Stimulated activated naive CD8-positive, alpha-beta T cell treated with anti-CD3 and anti-CD28 coated beads, Interleukin-15, amount 100 ng/mL, for 72 hours (primary cell): Measurements from ENCODE around the gene SOX6.
"Not testable (repeated sequence)": the region's sequence is repeated elsewhere in the genome, so short reads cannot be mapped to it uniquely, and the experiment has no call there.

Source experiments
- ATAC-seq: fragments of 150-1000 bp; cut with Tn5 transposase; 2 replicates; pipeline ENCODE4 v1.10.0; 2021; ENCODE audit warnings: mild to moderate bottlenecking, moderate library complexity
- DNase-seq, 2 donors: peaks; one replicate each; pipeline ENCODE4 v3.0.0; 2021 to 2022
- H3K27ac Mint-ChIP-seq, 2 donors: one replicate each; pipeline ENCODE4 v1.8.0; 2022; ENCODE audit warnings: mild to moderate bottlenecking in 2 of 2, mixed read lengths in 2 of 2, moderate library complexity in 2 of 2
- H3K27me3 Mint-ChIP-seq: one replicate; pipeline ENCODE4 v1.8.0; 2022; ENCODE audit warnings: mixed read lengths
- H3K4me1 Mint-ChIP-seq: one replicate; pipeline ENCODE4 v1.8.0; 2022; ENCODE audit warnings: mild to moderate bottlenecking, mixed read lengths
- H3K4me3 Mint-ChIP-seq, 2 donors: one replicate each; pipeline ENCODE4 v1.8.0; 2022; ENCODE audit warnings: mild to moderate bottlenecking in 2 of 2, mixed read lengths in 2 of 2, moderate library complexity in 1 of 2
- H3K9me3 Mint-ChIP-seq, 2 donors: one replicate each; pipeline ENCODE4 v1.8.0; 2022; ENCODE audit warnings: mixed read lengths in 2 of 2

Gene SOX6

GRCh38 chr11:16378906-16379305, 22.6 kb upstream of the SOX6 start:
- H3K9me3 Mint-ChIP-seq, result peaks cover 0 to 3% of the 10 kb centered on the region in 2 donors
- ATAC-seq (no peak), DNase-seq (no peak)
- H3K27me3 Mint-ChIP-seq, result no peaks in the 10 kb centered on the region
- H3K27ac Mint-ChIP-seq, result no peak overlapping the region
- no peak overlapping the region for H3K4me3 Mint-ChIP-seq
- H3K4me1 Mint-ChIP-seq, result no peaks in the 10 kb centered on the region

- no peaks in the 10 kb centered on the region for H3K27me3 Mint-ChIP-seq
- ATAC-seq (no peak), DNase-seq (no peak)
- no peak overlapping the region for H3K4me3 Mint-ChIP-seq
- H3K27ac Mint-ChIP-seq, result no peak overlapping the region
- no peaks in the 10 kb centered on the region for H3K4me1 Mint-ChIP-seq
- H3K9me3 Mint-ChIP-seq, result peaks cover 0 to 8% of the 10 kb centered on the region in 2 donors
These were observed 21.4 kb upstream of the SOX6 start for GRCh38 chr11:16377746-16378145.

- not testable (repeated sequence) for H3K4me1 Mint-ChIP-seq
These were observed 19.3 kb upstream of the SOX6 start for GRCh38 chr11:16375664-16376063.

GRCh38 chr11:16373768-16374167, 17.4 kb upstream of the SOX6 start:
- no peaks in the 10 kb centered on the region for H3K27me3 Mint-ChIP-seq
- no peak overlapping the region for H3K4me3 Mint-ChIP-seq
- H3K27ac Mint-ChIP-seq, result no peak overlapping the region
- DNase-seq (no peak), ATAC-seq (no peak)
- peaks cover 15 to 16% of the 10 kb centered on the region in 2 donors for H3K9me3 Mint-ChIP-seq
- no peaks in the 10 kb centered on the region for H3K4me1 Mint-ChIP-seq

More at GRCh38 chr11:16375664-16376063, 19.3 kb upstream of the SOX6 start:
- not testable (repeated sequence) for H3K27ac Mint-ChIP-seq, H3K27me3 Mint-ChIP-seq, ATAC-seq, DNase-seq, H3K4me3 Mint-ChIP-seq
- H3K9me3 Mint-ChIP-seq, result peaks cover 7 to 14% of the 10 kb centered on the region in 2 donors

GRCh38 chr11:16372355-16372754, 16.0 kb upstream of the SOX6 start:
- H3K27me3 Mint-ChIP-seq, result no peaks in the 10 kb centered on the region
- DNase-seq (no peak), ATAC-seq (no peak)
- H3K9me3 Mint-ChIP-seq, result peaks cover 15 to 16% of the 10 kb centered on the region in 2 donors
- no peaks in the 10 kb centered on the region for H3K4me1 Mint-ChIP-seq
- H3K27ac Mint-ChIP-seq, result no peak overlapping the region
- H3K4me3 Mint-ChIP-seq, result no peak overlapping the region

GRCh38 chr11:16367252-16367651, 10.9 kb upstream of the SOX6 start:
- DNase-seq, result no peak
- H3K27ac Mint-ChIP-seq, result no peak overlapping the region
- no peak overlapping the region for H3K4me3 Mint-ChIP-seq
- H3K27me3 Mint-ChIP-seq, result no peaks in the 10 kb centered on the region
- H3K9me3 Mint-ChIP-seq, result peaks cover 9 to 15% of the 10 kb centered on the region in 2 donors
- ATAC-seq, result no peak
- no peaks in the 10 kb centered on the region for H3K4me1 Mint-ChIP-seq

- Mint-ChIP-seq H3K27me3 (no peaks in the 10 kb centered on the region), H3K9me3 (peaks cover 3 to 9% of the 10 kb centered on the region in 2 donors), H3K4me1 (no peaks in the 10 kb centered on the region), H3K27ac (no peak overlapping the region), H3K4me3 (no peak overlapping the region)
- ATAC-seq, result no peak
- DNase-seq, result no peak
These were observed 9.4 kb upstream of the SOX6 start for GRCh38 chr11:16365581-16366228.

- Mint-ChIP-seq H3K27ac (no peak overlapping the region), H3K9me3 (no peaks in the 10 kb centered on the region), H3K4me3 (no peak overlapping the region), H3K4me1 (no peaks in the 10 kb centered on the region), H3K27me3 (no peaks in the 10 kb centered on the region)
- no peak for ATAC-seq
- no peak for DNase-seq
These were observed 7.9 kb upstream of the SOX6 start for GRCh38 chr11:16364254-16364653.

- ATAC-seq (no peak), DNase-seq (no peak)
- no peaks in the 10 kb centered on the region for H3K4me1 Mint-ChIP-seq
- no peaks in the 10 kb centered on the region for H3K27me3 Mint-ChIP-seq
- no peak overlapping the region for H3K4me3 Mint-ChIP-seq
- H3K27ac Mint-ChIP-seq, result no peak overlapping the region
- H3K9me3 Mint-ChIP-seq, result no peaks in the 10 kb centered on the region
These were observed 7.4 kb upstream of the SOX6 start for GRCh38 chr11:16363706-16364105.

GRCh38 chr11:16361108-16361865, 4.9 kb upstream of the SOX6 start:
- Mint-ChIP-seq H3K27me3 (no peaks in the 10 kb centered on the region), H3K4me1 (no peaks in the 10 kb centered on the region), H3K9me3 (no peaks in the 10 kb centered on the region), H3K4me3 (no peak overlapping the region), H3K27ac (no peak overlapping the region)
- ATAC-seq (no peak), DNase-seq (no peak)

- ATAC-seq, result no peak
- no peak for DNase-seq
- Mint-ChIP-seq H3K4me1 (no peaks in the 10 kb centered on the region), H3K27me3 (no peaks in the 10 kb centered on the region), H3K9me3 (no peaks in the 10 kb centered on the region), H3K4me3 (no peak overlapping the region), H3K27ac (no peak overlapping the region)
These were observed 3.0 kb upstream of the SOX6 start for GRCh38 chr11:16359369-16359768.

GRCh38 chr11:16358726-16359125, 2.4 kb upstream of the SOX6 start:
- no peak for ATAC-seq
- no peak overlapping the region for H3K27ac Mint-ChIP-seq

GRCh38 chr11:16357775-16358174, 1.4 kb upstream of the SOX6 start:
- Mint-ChIP-seq H3K4me3 (no peak overlapping the region), H3K9me3 (no peaks in the 10 kb centered on the region), H3K27ac (no peak overlapping the region), H3K27me3 (no peaks in the 10 kb centered on the region), H3K4me1 (no peaks in the 10 kb centered on the region)
- DNase-seq (no peak), ATAC-seq (no peak)

More at GRCh38 chr11:16358726-16359125, 2.4 kb upstream of the SOX6 start:
- Mint-ChIP-seq H3K4me3 (no peak overlapping the region), H3K27me3 (no peaks in the 10 kb centered on the region), H3K4me1 (no peaks in the 10 kb centered on the region), H3K9me3 (no peaks in the 10 kb centered on the region)
- no peak for DNase-seq

- no peak overlapping the region for H3K4me3 Mint-ChIP-seq
- no peaks in the 10 kb centered on the region for H3K9me3 Mint-ChIP-seq
- H3K27me3 Mint-ChIP-seq, result no peaks in the 10 kb centered on the region
- DNase-seq, result no peak
- H3K4me1 Mint-ChIP-seq, result no peaks in the 10 kb centered on the region
- H3K27ac Mint-ChIP-seq, result no peak overlapping the region
- ATAC-seq, result no peak
These were observed 531 bp upstream of the SOX6 start for GRCh38 chr11:16356761-16357393.

GRCh38 chr11:16352707-16353106, 3.6 kb downstream of the SOX6 start:
- Mint-ChIP-seq H3K27ac (no peak overlapping the region), H3K4me1 (no peaks in the 10 kb centered on the region), H3K9me3 (peaks cover 0 to 6% of the 10 kb centered on the region in 2 donors), H3K27me3 (no peaks in the 10 kb centered on the region), H3K4me3 (no peak overlapping the region)
- DNase-seq, result no peak
- no peak for ATAC-seq

GRCh38 chr11:16350125-16350524, 6.2 kb downstream of the SOX6 start:
- no peak overlapping the region for H3K27ac Mint-ChIP-seq
- H3K4me1 Mint-ChIP-seq, result no peaks in the 10 kb centered on the region
- no peaks in the 10 kb centered on the region for H3K27me3 Mint-ChIP-seq
- DNase-seq, result no peak
- no peak overlapping the region for H3K4me3 Mint-ChIP-seq
- no peak for ATAC-seq
- peaks cover 0 to 6% of the 10 kb centered on the region in 2 donors for H3K9me3 Mint-ChIP-seq
